HepG2 (cell line): ENCODE data around the gene SCYL1. TPM values are rescaled to one million over a fixed set of nuclear protein-coding genes. Genes with fewer than 3 reads are reported as not detected.

Experiments
- CENPX ChIP-seq: sonication (generic); formaldehyde crosslinking; IDR thresholded peaks from 2 replicates; pipeline ENCODE4 v1.9.0; 2021; ENCODE audit warnings: mild to moderate bottlenecking, missing genetic modification reagents, moderate library complexity
- HNRNPLL ChIP-seq: fragments of 200-400 bp; formaldehyde crosslinking; IDR thresholded peaks from 2 replicates; pipeline ENCODE4 v1.6.1; 2017; ENCODE audit warnings: mild to moderate bottlenecking, low read depth, low read length; ENCODE audit not compliant: poor library complexity, severe bottlenecking
- JARID2 ChIP-seq: sonication (generic); formaldehyde crosslinking; IDR thresholded peaks from 2 replicates; pipeline ENCODE4 v1.8.1; 2023; ENCODE audit warnings: missing genetic modification reagents, inconsistent platforms; ENCODE audit not compliant: insufficient replicate concordance
- LCORL ChIP-seq, 2 experiments: fragments of 450-650 bp in 1 of 2; sonication (generic) in 1 of 2; formaldehyde crosslinking in 1 of 2; IDR thresholded peaks; 2 replicates each; pipeline versions ENCODE4 v1.5.0 to v1.6.1; 2017 to 2020; ENCODE audit warnings: antibody characterized with exemption in 1 of 2, missing genetic modification reagents in 1 of 2
- MTF1 ChIP-seq: sonication (generic); formaldehyde crosslinking; IDR thresholded peaks from 2 replicates; pipeline ENCODE4 v1.5.0; 2020; ENCODE audit warnings: missing genetic modification reagents
- NFE2 ChIP-seq: sonication (generic); formaldehyde crosslinking; IDR thresholded peaks from 2 replicates; pipeline ENCODE4 v1.4.0; 2020; ENCODE audit warnings: missing genetic modification reagents
- SIX4 ChIP-seq: sonication (generic); formaldehyde crosslinking; IDR thresholded peaks from 2 replicates; pipeline ENCODE4 v1.4.0; 2020; ENCODE audit warnings: missing genetic modification reagents
- ZNF564 ChIP-seq: sonication (generic); formaldehyde crosslinking; IDR thresholded peaks from 2 replicates; pipeline ENCODE4 v1.8.1; 2023; ENCODE audit warnings: mild to moderate bottlenecking, missing genetic modification reagents
- polyA plus RNA-seq, 8 experiments: library from polyadenylated mRNA; depleted of rRNA in 3 of 8; stranded (reverse) in 7 of 8; unstranded in 1 of 8; fragments of >200 nt; fragmentation: Illumina TruSeq in 4 of 8; extraction: Trizol in 4 of 8; gene quantifications; 2 replicates each; pipeline versions ENCODE4 v1.2.1 to v1.2.3, GENCODE V29; 2011 to 2016; ENCODE audit warnings: low read depth in 4 of 8, missing spikeins in 1 of 8, mixed read lengths in 1 of 8; ENCODE audit not compliant: insufficient read depth in 1 of 8
- total RNA-seq, 5 experiments: library from RNA; depleted of rRNA; stranded (reverse); fragments of >200 nt; fragmentation: Illumina TruSeq; extraction: Trizol; gene quantifications; 2 replicates each; pipeline ENCODE4 v1.2.3, GENCODE V29; 2016; ENCODE audit warnings: low read depth in 1 of 5
- TF ChIP-seq, protein P1 (sequence below): sonication (generic); formaldehyde crosslinking; IDR thresholded peaks from 2 replicates; pipeline ENCODE4 v1.4.0; 2020; ENCODE audit warnings: missing genetic modification reagents, mild to moderate bottlenecking, borderline replicate concordance
- TF ChIP-seq, protein P2 (sequence below): IDR thresholded peaks from 2 replicates; pipeline ENCODE4 v1.6.1; 2018; ENCODE audit warnings: missing genetic modification reagents
- TF ChIP-seq, protein P3 (sequence below): fragments of 450-650 bp; IDR thresholded peaks from 2 replicates; pipeline ENCODE4 v1.6.1; 2016
- TF ChIP-seq, protein P4 (sequence below): sonication (generic); formaldehyde crosslinking; IDR thresholded peaks from 2 replicates; pipeline ENCODE4 v1.4.0; 2020; ENCODE audit warnings: missing genetic modification reagents

SCYL1 gene
- total and polyA plus RNA-seq, 2 of the 13 experiments (the other 11 are each of a cell fraction or from before 2014, with no cell fraction given) = 65.9 to 103 TPM

DNA sequence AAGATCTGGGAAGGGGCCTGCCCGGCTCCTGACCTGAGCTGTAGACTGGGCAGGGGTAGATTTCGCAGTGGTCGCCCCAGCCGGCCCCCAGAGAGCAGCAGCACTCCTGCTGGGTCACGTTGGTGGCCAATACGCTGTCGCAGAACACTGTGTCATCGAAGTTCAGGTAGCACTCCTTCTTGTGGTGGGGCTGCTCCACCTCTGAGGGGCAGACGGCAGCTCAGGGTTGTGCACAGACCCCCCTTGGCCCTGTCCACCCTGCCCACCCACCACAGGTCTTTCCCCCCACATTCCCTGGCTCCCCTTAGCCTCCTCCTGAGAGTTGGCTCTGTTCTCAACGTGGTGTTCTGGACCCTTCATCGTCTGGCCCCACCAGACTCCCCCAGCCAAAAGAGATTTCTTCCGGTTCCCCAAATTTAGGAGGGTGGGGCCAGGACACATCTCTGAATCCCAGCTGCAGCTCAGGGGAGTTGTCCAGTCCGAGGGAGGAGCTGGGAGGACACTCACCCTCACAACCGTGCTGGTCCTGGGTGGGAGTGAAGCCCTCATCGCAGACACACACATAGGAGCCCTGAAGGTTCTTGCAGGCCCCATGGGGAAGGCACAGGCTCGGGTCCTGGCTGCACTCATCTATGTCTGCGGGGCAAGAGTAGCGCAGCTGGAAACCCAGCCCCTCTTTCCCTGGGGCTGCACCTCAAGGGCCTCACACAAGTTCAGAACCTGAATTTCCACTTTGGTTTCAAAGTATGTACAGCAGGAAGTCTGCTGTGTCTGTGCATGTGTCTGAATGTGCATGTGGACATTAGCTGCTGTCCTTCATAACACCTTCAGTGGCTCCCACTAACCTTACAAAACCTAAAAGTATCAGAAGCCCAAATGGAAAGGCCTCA is 16.5 kb downstream of the SCYL1 start (continued):
- TF ChIP-seq, protein P1, sequence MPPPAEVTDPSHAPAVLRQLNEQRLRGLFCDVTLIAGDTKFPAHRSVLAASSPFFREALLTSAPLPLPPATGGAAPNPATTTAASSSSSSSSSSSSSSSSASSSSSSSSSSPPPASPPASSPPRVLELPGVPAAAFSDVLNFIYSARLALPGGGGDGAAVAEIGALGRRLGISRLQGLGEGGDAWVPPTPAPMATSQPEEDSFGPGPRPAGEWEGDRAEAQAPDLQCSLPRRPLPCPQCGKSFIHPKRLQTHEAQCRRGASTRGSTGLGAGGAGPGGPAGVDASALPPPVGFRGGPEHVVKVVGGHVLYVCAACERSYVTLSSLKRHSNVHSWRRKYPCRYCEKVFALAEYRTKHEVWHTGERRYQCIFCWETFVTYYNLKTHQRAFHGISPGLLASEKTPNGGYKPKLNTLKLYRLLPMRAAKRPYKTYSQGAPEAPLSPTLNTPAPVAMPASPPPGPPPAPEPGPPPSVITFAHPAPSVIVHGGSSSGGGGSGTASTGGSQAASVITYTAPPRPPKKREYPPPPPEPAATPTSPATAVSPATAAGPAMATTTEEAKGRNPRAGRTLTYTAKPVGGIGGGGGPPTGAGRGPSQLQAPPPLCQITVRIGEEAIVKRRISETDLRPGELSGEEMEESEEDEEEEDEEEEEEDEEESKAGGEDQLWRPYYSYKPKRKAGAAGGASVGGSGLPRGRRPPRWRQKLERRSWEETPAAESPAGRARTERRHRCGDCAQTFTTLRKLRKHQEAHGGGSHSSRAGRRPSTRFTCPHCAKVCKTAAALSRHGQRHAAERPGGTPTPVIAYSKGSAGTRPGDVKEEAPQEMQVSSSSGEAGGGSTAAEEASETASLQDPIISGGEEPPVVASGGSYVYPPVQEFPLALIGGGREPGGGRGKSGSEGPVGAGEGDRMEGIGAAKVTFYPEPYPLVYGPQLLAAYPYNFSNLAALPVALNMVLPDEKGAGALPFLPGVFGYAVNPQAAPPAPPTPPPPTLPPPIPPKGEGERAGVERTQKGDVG (CRISPR knock-in tag) = 0 out of 2 replicates have a peak, but pooled peaks have one; percentile 6
- TF ChIP-seq, protein P2, sequence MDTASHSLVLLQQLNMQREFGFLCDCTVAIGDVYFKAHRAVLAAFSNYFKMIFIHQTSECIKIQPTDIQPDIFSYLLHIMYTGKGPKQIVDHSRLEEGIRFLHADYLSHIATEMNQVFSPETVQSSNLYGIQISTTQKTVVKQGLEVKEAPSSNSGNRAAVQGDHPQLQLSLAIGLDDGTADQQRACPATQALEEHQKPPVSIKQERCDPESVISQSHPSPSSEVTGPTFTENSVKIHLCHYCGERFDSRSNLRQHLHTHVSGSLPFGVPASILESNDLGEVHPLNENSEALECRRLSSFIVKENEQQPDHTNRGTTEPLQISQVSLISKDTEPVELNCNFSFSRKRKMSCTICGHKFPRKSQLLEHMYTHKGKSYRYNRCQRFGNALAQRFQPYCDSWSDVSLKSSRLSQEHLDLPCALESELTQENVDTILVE (CRISPR knock-in tag) = no peak
- TF ChIP-seq HNRNPLL (peak; percentile 24), ZNF564 (CRISPR knock-in tag) (no peak), LCORL (IDR thresholded peaks at IDR 0.05) (no peak), LCORL (CRISPR knock-in tag; IDR thresholded peaks at IDR 0.05) (no peak), SIX4 (CRISPR knock-in tag) (no peak), NFE2 (no peak), MTF1 (CRISPR knock-in tag) (no peak), JARID2 (no peak), CENPX (no peak)
- TF ChIP-seq, protein P3, sequence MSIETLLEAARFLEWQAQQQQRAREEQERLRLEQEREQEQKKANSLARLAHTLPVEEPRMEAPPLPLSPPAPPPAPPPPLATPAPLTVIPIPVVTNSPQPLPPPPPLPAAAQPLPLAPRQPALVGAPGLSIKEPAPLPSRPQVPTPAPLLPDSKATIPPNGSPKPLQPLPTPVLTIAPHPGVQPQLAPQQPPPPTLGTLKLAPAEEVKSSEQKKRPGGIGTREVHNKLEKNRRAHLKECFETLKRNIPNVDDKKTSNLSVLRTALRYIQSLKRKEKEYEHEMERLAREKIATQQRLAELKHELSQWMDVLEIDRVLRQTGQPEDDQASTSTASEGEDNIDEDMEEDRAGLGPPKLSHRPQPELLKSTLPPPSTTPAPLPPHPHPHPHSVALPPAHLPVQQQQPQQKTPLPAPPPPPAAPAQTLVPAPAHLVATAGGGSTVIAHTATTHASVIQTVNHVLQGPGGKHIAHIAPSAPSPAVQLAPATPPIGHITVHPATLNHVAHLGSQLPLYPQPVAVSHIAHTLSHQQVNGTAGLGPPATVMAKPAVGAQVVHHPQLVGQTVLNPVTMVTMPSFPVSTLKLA = no peak
- TF ChIP-seq, protein P4, sequence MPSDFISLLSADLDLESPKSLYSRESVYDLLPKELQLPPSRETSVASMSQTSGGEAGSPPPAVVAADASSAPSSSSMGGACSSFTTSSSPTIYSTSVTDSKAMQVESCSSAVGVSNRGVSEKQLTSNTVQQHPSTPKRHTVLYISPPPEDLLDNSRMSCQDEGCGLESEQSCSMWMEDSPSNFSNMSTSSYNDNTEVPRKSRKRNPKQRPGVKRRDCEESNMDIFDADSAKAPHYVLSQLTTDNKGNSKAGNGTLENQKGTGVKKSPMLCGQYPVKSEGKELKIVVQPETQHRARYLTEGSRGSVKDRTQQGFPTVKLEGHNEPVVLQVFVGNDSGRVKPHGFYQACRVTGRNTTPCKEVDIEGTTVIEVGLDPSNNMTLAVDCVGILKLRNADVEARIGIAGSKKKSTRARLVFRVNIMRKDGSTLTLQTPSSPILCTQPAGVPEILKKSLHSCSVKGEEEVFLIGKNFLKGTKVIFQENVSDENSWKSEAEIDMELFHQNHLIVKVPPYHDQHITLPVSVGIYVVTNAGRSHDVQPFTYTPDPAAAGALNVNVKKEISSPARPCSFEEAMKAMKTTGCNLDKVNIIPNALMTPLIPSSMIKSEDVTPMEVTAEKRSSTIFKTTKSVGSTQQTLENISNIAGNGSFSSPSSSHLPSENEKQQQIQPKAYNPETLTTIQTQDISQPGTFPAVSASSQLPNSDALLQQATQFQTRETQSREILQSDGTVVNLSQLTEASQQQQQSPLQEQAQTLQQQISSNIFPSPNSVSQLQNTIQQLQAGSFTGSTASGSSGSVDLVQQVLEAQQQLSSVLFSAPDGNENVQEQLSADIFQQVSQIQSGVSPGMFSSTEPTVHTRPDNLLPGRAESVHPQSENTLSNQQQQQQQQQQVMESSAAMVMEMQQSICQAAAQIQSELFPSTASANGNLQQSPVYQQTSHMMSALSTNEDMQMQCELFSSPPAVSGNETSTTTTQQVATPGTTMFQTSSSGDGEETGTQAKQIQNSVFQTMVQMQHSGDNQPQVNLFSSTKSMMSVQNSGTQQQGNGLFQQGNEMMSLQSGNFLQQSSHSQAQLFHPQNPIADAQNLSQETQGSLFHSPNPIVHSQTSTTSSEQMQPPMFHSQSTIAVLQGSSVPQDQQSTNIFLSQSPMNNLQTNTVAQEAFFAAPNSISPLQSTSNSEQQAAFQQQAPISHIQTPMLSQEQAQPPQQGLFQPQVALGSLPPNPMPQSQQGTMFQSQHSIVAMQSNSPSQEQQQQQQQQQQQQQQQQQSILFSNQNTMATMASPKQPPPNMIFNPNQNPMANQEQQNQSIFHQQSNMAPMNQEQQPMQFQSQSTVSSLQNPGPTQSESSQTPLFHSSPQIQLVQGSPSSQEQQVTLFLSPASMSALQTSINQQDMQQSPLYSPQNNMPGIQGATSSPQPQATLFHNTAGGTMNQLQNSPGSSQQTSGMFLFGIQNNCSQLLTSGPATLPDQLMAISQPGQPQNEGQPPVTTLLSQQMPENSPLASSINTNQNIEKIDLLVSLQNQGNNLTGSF (CRISPR knock-in tag) = no peak
- TF ChIP-seq, all 625 proteins: peak for 8
